ENCODE results near the gene ARID1B.

Gene ARID1B

DNA sequence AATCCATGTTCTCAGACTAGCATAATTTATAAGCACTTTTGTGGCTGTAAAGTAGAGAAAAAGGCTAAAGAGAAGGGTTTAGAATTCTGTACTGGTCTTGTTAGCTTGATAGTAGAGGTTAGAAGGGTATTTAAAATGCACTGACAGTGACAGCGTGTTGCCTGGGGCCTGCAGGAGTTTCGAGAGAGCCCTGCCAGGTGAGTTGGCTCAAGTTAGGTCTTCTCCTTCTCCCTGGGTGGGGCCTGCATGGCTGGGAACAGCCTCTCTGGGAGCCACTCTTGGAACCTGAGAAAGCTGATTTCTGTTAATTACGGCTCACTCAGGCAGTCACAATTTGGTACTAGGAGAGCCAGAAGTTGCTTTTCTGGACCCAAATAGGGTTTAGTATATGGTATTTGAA lies 103.7 kb downstream of the ARID1B start:
- no peak for DNase-seq (ENCODE audit: low spot score)

DNA sequence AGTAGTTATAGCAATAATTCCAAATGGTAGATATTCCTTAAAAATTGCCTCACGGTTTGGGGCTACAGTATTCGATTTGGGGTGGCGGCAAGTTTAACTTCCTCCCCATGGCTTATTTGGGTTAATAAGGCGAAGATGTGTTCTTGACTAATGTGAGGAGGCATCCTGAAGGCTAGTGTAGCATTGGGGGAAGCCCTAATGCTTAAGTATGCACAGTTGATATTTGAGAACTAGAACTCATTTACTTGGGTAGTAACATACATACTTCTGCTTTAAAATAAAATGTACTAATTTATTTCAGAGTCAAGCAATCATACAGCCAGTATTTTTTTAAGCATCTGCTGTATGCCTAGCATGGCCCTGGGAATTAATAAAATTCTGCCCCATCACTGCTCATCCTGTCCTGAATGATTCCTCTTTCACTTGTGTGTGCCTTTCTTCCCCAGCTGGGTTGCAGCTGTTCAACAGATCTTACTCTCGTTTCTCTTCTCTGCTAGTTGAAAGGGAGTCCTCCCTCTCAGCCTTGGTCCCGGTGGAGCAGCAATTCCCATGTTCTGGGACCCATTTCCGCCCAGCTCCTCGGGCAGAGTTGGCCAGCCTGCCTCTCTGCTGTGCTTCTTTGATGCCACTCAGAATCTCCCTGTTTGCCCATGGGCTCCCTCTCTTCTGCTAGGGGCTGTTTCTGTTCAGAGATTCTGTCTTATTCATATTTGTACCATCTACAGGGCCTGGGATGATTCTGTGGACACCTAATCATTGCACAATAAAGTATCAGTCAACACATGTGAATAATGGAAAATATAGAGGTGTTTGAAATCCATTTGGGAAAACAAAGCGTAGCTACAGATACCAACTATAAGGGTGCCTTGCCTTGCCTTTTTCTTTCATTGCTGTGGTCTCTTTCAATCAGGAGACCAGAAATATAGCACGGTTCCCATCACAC lies 104.8 kb downstream of the ARID1B start:
- no peak for DNase-seq (ENCODE audit: low spot score)

DNA sequence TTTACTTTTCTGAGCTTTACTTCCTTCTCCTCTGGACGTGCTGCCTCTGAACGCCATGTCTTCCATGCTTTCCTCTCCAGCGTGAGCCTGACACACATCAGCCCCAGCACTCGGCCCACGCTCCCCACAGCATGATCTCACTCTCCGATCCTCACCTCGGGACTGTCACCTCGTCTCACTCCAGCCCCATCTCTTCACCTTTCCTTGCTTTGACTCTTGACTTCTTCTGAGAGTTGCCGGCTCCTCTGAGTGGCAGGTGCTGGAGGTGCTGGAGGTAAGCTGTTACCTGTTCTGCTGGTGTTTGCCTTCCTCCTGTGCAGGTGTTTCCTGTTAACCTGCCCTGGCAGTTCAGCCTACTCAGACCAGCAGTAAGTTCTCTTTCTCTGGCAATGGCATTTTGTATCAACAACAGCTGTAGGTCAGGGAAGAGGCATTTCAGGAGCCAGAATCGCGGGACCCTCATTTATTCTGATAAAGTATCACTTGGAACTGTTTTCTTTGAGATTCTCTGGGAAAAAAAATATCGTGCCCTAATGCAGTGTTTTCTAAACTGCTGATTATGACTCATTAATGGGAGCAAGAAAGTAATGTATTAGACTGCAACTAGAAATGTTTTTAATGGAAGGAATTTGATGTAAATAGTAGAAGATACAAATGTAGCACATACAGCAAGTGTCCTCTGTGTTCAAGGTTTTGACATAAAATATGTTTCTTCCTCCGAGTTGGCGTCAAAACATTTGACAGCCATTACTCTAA lies 106.5 kb downstream of the ARID1B start:
- no peak for DNase-seq (ENCODE audit: low spot score)

DNA sequence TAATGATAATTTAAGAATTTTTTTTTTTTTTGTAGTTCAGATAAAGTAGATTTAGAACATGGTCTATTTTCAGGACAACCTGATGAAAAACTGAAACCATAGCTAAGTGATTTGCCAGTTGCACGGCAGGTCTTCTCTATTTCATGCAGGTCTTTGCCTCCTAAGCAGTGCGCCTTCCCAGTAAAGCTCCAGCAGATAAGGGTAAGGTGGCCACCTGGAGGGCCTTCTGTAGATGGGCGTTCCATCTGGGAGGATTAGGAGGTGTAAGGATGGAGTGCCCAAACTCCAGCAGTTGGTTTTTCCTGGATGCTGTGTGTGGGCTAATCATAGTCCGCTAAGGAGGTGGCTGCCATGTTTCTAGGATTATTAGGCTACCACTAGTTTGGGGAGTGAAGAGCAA lies 107.1 kb downstream of the ARID1B start:
- DNase-seq (ENCODE audit: low spot score): no peak

DNA sequence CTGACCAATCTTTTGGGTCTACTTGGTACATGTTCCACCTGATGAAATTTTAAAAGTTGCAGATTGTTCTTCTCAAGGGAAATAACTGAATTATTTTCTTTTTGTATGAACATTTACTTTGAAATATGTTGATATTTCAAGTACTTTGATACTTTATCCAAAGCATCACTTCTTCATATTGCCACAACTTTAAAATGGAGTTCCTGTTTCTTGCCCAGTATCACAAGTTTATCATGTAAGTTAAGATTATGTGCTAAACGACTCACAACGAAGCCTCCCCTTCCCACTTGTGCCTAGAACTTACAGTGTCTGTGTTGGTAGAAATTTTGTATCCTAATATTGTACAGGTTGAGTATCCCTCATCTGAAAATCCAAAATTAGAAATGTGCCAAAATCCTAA lies 108.4 kb downstream of the ARID1B start:
- no peak for DNase-seq (ENCODE audit: low spot score)

DNA sequence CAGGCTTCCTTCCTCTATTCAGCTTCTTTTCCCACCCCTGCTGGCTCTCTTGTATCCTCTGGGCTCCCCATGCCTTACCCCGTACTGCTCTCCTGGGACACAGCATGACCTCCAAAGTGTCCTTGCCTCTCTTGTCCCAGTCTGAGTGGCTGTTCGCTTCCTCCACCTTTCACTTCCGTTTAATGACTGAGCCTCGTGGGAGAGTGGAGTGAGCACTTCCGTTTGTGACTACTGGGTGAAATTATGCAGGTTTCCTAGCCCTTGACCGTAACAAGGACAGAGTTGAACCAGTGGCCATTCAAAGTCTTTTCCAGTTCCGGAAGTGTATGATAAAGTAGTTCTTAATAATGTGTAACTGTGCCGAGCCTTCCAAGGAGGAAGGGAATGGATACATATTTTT lies 109.2 kb downstream of the ARID1B start:
- peak; percentile 64 for DNase-seq (ENCODE audit: low spot score)

DNA sequence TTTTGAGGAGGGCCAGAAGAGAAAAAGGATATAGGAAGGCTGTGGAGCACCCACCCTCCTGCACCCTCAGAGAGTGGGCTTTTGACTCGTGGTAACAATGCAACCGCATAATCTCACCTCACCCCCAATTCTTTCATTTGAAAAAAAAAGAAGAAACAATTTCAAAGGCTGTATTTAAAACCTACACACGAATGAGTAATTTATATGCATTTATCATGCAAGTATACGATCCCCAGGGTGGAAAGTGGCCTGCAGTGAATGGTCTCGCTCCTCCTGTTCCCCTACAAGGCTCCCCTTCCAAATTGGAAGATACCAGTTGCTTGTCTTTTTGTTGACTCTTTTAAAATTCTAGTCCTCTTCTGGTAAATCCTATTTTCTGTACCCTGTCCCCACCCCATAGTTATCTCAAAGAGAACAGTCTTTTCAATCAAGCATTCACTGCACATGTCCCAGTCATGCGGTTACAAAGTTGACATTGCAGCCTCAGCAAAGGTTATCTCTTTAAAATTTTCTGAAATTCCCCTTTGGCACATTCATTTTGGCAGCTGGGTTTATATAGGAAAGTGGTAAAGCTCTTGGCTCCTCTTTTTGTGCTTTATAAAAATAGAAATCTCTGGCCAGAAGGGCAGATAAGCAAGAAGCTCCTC lies 110.6 kb downstream of the ARID1B start:
- no peak for DNase-seq (ENCODE audit: low spot score)

DNA sequence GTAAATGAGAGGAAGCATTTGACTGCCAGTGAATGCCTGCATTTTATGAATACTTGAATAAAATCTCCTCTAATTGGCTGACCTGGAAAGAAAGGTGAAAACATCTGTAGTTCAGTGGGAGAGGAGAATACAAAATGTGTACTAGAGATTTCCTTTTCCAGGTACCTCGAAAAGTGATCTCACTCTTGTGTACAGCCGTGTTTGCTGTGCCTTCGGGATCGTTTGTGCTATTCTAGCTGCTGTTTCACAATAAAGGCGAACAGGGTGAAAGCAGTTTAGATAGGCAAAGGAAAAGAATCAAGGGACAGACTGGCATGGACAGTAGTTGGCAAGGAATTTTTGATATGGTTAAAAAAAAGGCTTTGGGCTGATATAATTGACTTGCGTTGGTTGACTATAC lies 112.3 kb downstream of the ARID1B start:
- DNase-seq (ENCODE audit: low spot score): no peak

DNA sequence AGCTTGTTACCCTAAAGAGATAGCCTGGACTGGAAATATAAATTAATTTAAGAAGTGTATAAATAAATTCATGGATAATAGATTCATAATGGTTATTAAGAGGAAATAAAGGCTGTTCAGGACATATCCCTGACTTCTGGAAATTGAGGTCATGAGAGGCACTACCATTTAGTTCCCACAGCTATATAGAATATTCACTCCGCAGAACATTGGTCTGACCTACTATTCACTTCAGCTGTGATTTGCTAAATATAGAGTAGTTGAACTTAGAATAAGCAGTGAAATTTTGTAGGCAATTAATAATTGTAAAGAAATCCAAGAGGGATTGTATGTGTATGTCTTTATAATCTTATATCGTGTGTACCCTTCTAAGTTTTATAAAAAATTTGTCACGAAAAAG lies 112.8 kb downstream of the ARID1B start:
- DNase-seq (ENCODE audit: low spot score): no peak

DNA sequence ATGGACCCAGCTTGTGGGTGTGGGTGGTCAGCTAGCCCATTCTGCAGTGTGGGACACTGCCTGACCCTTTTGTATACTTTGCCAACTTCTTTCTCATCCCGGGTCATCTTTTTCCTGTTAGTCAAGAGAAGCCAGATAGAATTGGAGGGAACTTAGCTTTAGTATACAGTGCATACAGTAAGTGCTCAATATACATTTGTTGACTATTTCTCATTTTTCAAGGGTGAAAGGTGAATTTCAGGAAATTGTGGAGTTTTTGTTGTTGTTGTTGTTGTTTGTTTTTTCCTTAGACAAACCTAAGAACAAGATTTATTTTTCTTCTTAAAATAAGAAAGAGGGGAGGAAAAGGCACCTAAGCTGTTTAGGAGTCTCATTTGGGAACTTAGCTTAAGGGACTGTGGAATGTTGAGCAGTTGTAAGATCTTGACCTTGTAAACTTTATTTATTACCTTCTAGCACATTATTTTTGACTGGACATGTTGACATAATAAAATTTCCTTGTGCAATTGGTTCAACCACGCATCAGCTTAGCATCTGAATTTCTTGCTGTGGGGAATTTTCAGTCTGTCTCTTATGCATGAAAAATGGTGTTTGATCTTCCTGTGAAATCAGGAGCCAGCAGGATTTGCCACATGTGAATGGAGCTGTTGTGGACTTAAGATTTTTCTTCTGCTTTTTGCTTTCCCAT lies 113.6 kb downstream of the ARID1B start:
- no peak for DNase-seq (ENCODE audit: low spot score)

DNA sequence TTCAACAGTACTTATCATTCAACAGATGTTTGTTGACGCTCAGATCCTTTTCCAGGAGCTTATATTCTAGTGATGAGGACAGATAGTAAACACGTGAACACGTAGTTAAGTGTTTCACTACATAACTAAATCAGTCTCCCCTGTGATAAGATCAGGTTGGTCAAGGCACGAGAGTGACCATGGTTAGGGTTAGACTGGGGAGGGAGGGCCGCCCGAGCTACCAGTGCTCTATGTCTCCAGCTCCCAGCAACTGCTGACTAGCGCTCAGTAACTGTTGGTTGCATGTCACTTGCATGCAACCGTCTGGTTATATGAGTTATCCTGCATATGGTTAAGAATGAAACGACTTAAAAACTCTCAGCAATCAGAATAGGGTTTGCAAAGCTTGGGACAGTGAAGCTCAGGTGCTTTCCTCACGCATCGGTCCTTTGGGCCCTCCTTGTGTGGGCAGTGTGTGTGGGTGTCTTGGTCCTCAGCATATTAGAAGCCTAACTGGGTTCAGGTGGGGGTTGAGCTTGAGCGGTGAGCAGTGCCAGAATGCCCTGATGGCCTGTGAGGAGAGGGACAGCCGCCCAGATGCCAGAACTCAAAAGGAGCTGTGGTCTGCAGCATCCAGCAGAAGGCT lies 120.8 kb downstream of the ARID1B start:
- no peak for DNase-seq (ENCODE audit: low spot score)

DNA sequence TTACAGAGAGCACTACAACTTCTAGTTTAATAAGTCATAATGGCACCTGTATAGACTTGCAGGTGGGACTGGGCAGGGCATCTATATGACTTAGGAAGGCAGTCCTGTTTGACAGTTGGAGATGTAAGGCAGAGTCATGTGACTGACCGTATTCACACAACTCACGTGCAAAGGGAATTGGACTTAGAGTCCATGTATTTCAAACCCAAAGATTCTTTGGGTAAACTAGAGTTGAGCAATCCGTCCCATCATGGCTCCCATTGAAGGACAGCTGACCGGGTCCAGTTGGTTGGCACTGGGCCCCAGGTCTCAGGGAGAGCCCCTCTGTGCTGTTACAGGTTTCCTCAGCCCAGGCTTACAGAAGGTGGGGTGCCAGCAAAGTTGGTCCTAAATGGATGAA lies 121.9 kb downstream of the ARID1B start:
- DNase-seq (ENCODE audit: low spot score): no peak

DNA sequence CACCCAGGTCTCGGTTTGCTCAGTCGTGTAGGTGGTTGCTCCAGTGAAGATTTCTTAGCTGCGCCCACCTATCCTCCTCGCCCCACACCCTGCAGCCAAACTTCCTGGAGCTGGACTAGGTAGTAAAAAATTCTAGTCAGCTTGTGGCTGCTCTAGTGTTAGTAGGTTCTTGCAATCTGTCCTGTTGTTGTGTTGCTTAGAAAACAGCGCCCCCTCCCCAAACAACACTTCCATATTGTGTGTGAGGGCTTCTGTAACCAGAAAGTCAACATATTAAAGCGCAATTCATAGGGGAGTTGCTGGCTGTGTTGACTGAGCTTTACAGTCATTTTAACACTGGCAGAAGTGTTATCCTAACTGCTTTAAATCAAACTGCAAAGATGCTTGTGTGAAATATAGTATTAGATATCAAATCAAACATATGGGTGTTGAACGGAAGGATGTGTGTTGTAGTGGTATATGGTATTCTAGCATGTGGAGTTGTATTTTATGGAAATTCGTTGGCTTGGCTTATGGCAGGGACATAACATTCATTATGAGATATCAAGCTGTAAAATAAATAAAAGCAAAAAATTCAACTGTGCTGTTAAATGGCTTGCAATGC lies 122.5 kb downstream of the ARID1B start:
- DNase-seq (ENCODE audit: low spot score): no peak

DNA sequence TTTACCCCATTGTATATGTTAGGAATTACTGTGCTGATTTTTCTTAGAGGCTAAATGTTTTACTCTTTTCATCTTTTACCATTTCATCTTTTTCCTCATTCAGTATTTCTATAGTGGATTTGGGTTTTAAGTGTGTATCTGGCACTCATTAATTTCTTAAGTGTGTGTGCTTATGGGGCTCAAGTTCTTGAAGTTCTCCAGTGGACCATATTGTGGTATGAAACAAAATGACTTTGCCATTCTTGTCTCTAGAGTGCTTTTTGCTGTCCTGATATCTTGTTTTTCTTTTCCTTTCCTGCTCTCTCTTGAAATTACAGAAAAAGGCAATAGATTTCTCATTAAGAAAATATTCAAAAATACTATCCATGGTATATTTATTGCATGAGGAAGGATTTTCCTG lies 123.1 kb downstream of the ARID1B start:
- DNase-seq (ENCODE audit: low spot score): no peak

DNA sequence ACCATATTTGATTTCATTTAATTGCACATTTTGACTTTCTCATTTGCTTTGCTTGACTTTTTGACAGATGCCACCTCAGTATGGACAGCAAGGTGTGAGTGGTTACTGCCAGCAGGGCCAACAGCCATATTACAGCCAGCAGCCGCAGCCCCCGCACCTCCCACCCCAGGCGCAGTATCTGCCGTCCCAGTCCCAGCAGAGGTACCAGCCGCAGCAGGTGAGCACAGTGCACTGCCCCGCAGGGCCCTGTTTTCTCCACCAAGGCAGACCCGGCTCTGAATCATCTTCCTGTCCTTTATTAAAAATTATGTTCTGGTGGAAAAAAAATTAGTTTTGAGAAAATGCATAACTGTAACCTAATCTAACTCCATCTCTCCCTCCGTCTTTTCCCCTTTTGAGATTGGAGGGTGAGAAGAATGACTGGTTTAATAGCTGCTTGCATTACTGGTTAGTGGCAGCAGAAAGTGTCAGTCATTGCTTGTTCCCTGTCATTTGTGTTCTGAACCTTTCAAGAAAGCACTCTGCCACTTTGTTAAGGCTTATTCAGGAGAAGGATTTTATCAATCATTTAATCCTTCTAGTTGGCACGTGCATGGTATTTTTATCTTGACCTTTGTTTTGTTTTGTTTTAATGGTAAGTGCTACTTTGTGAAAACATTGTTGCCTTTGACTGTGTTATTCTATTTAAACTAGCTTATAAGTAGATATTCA lies 124.3 kb downstream of the ARID1B start:
- DNase-seq (ENCODE audit: low spot score): no peak

DNA sequence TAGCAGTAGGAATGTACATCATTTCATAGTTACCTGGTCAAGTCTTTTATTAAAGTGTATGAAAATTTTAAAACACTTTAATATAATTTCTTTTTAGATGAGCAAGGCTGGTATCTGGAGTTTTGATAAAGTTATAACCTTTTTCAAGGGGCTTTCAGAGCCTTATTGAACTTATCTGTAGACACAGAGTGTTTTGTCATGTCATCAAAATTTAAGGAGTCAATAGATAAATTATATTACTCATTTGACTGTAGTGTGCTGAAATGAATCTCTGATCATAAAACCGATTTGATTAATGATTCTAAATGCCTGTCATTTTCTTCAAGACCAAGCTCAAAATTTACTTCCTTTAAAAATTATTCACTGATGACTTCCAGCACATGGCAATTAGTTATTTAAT lies 125.6 kb downstream of the ARID1B start:
- no peak for DNase-seq (ENCODE audit: low spot score)

DNA sequence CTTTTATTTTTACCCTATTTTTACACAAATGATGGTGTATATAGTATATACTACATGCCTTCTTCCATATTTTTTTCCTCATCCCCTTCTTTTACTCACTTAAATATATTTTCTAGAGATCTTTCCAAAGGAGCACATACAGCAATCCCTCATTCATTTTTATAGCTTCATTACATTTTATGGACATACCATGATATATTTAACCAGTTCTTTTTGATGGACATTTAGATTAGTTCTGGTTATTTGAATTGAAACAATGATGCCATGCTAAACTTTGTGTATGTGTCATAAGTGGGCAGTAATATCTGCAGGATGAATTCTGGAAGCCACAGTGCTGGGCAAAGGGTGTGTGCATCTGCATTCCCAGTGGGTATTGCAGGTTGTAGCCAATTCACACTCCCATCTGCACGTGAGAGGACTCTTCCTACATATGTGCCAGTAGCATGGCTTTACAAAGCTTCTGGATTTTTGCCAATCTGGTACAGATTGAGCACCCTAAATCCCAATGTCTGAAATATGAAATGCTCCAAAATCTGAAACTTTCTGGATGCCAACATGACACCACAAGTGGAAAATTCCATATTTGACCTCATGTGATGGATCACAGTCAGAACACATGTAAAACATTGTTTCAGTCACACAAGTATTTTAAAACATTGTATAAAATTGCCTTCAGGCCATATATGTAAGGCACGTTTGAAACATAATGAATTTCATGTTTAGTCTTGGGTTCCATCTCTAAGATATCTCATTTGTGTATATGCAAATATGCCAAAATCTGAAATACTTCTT lies 127.2 kb downstream of the ARID1B start:
- no peak for DNase-seq (ENCODE audit: low spot score)

DNA sequence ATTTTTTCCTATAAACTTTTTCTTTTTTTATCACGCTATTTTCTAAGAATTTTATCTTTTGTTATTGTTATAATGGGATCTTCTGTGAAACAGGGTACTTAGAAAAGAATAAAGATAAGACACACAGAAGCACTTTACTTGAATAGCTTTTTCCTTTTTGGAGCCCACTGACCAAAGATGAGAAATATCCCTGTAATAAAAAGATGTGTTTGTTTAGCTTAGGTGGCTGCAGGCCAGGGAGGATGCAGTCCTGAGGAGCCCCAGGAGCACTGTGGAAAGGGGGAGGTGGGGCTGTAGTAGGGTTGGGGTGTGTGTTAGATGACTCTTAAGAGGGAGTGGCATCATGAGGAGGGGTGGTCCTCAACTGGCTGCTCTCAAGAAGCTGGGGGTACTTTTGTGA lies 128.6 kb downstream of the ARID1B start:
- DNase-seq (ENCODE audit: low spot score): no peak

DNA sequence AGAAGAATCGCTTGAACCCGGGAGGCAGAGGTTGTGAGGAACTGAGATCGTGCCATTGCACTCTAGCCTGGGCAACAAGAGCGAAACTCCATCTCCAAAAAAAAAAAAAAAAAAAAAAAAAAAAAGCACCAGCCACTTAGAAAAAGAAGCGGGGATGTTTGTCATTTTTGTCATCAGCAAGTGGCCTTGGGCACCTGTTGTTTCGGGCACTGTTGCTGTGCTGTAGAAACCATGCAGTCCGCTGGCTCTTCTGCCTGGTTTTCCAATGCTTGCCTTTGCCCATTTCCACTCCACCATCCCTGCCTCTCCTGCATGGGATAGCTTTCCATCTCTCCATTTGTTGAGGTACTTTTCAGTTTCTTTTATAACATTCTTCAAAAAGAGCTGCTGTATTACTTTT lies 129.3 kb downstream of the ARID1B start:
- no peak for DNase-seq (ENCODE audit: low spot score)
